Astrocyte of the hippocampus (primary cell): ENCODE measurements around the gene EEF1AKMT2.
A peak's percentile ranks its signal among the peaks of the same experiment; 100 is the strongest.

Source experiments
- DNase-seq: peaks from one replicate; pipeline ENCODE4 v3.0.0; 2011; ENCODE audit warnings: low read depth, low spot score

Gene EEF1AKMT2

GRCh38 chr10:124739119-124739921 lies 52.4 kb downstream of the EEF1AKMT2 start:
- DNase-seq = peak; percentile 6

- no peak for DNase-seq
These were observed 53.2 kb downstream of the EEF1AKMT2 start for GRCh38 chr10:124738441-124738840.

GRCh38 chr10:124737708-124738107 lies 54.0 kb downstream of the EEF1AKMT2 start:
- no peak for DNase-seq

DNA sequence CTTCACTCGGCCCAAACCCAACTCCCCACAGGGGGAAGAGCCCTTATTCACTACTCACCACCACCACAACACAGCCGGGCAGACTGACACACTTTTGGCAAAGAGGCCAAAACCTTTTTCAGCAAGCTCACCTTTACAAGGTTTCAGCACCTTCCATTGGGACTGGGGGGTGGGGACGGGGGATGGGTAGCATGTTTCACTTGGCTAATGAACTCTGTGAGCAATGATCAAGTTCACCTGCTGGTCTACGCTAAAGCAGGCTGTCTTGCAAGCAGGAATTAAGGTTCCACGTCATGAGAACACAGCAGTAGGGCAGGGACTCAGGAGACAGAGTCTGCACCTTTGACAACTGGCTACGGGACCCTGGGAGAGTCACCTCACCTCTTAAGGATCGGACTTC lies 54.5 kb downstream of the EEF1AKMT2 start:
- no peak for DNase-seq

- DNase-seq = peak; percentile 78
These were observed 55.1 kb downstream of the EEF1AKMT2 start for GRCh38 chr10:124736491-124737136.

DNA sequence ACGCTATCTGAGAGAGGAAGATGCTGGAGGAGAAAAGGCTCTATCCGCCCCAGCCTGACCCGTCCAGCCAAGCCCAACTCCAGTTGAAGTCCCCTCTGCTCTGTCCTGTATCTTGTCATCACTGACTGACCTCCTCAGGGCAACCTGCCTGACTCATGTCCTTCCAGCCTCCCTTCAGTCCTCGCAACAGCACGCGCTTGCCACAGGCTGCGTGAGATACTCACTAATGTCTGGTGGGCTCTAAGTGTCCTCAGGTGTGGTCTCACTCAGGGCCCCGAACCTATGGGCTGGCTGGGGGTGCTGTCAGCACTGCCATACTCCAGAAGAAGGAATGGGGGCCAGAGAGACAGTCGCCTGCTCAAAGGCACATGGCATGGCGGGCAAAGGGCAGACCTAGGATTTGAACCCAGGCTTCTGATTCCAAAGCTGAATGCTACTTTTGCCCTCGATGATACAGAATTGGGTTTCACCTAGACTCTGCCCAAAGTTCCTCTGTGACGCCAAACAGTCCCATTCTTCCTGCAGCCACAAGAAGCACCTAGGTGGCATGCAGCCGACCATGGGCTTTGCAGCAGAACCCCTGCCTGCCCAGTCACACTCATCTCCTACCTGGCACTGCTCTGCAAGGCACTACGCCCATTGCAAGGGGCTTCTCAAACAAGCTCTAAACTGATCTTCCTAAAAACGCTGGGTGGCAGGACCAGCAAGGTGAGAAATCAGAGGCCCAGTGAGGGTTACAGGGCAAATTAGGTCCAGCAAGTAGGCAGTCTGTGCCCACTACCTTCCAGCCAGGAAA lies 56.0 kb downstream of the EEF1AKMT2 start:
- DNase-seq = no peak

- no peak for DNase-seq
These were observed 57.1 kb downstream of the EEF1AKMT2 start for GRCh38 chr10:124734311-124735166.

DNA sequence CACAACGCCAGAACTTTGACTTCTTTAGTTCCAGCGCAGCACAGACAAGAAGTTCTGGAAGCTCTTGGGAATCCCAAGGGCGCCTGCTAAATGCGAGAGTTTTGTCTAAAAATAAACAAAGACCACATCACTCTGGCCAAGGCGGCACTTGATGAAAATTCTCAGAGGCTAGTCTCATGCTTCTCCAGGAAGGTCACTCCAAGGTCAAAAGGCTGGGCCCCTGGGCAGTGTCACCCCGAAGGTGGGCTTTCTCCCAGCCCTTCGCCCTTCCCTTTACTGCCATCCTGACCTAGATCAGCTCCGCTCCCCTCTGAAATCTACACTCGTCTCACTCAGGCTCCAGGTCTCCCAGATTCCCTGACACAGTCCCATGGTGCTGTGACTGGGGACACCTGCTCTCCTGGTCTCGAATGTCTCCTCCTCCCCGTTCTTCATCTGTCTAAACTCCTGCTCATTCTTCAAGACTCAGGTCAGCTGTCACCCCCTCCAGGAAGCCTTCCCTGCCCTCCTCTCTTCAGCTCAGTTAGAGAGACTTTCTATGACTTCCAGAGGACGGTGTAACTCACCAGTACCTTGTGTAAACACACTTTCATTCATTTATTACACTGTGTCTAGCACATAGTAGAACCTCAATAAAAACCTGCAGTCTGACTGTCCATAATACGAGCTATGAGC lies 58.0 kb downstream of the EEF1AKMT2 start:
- DNase-seq = no peak

DNA sequence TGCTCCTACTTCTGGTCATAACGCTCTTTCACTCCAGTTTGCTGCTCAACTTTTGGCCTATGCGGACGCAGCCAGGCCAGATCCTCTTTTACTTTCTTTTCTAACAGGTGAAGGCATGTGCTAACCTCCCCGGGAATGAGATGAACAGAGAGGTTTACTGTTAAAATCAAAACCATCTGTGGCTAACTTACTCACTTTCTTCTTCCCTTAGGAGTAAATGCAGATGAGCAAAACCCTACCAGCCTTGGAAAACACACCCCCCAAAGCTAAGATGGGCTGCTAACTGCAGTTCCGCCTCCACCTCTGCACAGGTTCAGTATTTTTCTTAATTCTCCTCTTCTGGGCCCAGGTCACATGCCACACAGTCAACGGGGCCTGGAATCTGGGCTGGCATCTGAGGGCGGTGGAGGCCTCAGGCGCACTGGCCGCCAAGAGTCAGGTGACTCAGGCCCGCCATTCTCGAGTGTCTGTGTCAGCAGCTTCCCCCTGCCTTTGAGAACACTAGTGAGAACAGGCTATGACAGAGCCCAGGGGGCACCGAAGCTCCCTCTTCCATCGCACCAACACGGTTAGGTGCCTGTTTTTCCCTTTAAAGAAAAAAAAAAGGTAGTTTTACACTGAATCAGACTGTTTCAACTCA lies 58.6 kb downstream of the EEF1AKMT2 start:
- DNase-seq = peak; percentile 61

DNA sequence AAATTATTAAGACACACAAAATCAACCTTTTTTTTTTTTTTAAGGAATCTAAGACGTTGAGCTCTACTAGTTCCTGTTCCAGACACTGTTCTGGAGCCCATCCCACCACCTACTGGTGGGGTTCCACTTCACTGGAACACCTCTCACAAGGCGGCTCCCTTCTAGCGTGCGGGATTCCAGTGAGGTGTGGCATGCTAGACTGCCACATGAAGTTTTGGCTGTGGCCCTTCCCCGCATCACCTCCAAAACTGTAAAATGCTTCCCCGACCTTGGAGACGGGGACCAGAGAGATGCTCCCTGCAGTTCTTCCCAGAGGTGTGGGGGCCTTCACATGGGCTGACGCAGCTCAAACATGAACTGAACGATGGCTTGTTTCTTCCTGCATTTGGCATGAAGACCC lies 60.1 kb downstream of the EEF1AKMT2 start:
- no peak for DNase-seq

- no peak for DNase-seq
These were observed 60.9 kb downstream of the EEF1AKMT2 start for GRCh38 chr10:124730790-124731189.

DNA sequence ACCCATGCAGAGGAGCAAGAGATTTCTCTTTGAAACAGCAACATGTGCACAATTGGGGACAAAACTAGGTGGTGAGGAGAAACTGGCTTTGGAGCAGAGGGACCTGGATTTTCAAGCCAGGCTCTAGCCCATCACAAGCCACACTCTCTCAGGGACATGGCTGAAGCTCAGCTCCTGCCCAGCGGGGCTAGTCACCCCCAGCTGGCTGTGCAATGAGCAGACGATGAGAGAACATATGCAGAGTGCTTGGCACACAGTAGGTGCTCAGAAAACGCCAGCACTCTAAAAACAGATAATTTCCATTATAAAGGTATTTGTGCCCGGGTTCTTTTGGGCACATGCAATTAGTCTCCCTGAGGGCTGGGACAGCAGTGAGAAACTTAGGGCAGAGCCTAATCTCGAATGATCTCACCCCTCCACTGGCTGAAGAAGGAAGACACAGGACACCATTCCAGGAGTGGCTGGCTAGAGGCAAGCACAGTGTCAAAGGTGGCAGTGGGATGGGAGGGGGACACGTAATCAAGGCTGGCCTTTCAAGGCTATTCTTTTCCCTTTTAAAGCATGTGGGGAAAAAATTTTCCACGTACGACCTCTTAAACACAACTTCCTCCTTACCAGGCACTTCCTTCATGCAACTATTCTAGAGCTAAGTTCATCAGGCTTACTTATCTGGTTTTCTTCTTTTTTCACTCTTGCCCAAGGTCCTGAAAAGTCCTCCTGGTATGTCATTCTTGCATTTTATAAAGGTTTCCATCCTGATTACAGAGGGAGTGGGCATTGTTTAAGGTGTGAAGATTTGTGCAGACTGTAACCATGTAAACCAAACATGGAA lies 62.6 kb downstream of the EEF1AKMT2 start:
- no peak for DNase-seq

DNA sequence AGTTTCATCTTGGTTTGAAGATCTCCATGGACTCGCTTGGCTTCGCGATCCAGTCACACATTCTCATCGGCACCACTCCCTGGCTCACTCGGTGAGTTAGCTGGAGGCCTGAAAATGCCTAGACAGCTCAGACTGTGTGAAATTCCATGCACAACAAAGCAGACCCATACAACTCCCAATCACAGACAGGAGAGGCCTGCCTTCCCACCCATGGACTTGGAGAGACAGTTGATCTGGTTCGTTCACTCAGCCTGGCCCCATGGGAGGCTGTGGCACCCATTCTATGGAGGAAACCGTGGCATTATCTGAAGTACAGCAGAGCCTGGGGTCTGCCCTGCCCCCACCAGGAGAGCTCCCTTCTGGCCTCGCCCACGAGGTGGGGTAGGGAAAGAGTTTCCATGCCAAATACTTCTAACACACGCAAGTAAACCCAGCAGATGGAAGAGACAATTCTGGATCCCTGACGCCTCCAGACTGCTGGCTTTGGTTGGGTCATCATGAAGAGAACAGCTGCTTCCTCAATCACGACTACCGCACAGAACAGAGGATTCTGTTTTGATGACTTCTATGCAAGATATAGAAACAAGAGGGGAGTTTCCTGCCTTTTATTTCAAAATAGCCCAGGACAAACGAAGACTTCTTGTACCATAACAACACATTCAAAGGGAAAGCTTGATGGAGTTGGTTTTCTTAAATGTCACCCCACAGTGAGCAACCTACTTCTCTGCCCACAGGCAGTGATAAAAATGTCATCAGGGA lies 63.4 kb downstream of the EEF1AKMT2 start:
- no peak for DNase-seq

DNA sequence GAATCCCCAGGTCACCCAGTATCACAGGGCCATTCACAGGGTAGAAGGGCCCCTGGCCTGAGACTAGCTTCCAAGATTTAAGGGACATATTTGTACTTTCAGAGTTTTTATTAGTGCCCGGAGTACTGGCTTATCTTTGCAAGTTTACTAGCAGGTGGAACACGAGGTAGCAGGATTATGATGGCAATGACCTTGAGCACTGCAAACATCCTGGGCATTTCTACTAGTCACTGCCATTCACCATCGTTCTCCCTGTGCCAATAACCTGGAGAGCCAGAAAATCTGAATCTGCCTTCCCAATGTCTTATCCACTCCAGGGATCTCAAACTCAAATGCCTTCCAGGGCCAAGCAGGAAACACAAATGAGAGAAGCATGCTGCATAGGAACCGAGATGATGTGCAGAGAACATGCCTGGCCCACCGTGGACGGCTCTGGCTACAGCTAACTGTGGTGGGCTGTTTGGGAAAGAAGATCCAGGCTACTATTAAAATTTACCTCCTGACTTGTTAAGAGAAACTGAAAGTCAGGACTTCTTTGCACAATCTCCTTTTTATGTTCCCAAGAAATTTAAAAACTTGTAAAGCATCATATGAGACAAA lies 64.2 kb downstream of the EEF1AKMT2 start:
- DNase-seq = no peak

DNA sequence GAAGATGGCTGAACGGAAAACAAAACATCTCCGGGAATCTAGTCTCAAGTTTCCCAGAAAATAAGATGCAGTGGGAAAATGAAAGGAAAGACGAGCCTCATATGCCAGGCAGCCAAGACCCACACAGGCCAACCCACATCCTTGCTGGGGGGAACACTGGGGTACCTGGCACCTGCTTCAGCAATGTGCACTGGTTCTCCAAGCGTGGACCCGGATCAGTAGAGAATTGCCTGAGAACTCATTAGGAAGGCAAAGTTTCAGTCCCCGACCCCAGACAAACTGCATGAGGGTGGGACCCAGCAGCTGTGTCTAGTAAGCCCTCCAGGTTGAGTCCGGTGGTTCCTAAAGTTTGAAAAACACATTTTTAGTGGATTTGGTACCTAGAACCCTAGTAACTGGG lies 65.9 kb downstream of the EEF1AKMT2 start:
- no peak for DNase-seq

GRCh38 chr10:124725171-124725631 lies 66.5 kb downstream of the EEF1AKMT2 start:
- DNase-seq = no peak

DNA sequence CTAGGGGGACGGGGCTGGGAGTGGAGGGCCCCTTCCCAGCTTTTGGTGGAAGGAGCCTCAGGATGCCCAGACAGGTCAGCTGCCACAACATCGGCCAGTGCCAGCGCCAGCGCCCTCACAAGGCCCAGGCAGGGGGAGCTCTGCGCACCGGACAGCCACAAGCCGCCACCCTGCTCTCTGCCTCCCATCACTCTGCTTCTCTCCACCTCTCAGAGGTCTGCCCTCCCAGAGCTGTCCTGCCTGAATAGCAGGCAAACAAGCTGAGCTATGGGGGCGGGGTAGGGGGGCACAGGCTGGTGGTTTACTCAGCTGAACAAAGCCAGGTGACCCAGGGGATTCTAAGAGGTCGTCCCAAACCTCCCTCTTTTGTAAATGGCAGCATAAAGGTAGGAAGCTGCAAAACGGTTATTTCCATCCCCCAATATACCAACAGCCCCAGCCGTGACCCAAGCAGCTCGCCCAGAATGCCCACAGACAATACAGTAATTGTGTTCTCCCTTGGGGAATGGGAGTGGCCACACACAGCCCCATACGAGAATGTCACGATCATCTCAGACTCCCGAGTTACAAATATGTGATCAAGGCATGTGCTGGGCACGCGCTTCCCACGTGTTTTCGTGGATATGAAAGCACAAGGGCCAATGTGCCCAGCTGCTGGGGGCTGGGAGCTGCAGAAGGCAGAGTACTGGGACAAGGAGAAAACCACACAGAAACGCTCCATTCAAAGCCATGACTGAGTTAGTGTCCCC lies 67.2 kb downstream of the EEF1AKMT2 start:
- DNase-seq = peak; percentile 47

GRCh38 chr10:124723826-124724225 lies 67.9 kb downstream of the EEF1AKMT2 start:
- DNase-seq = no peak
